H54 (cell line): ENCODE results near the gene DOCK4.

Source experiments
- DNase-seq: peaks from one replicate; pipeline ENCODE4 v3.0.0; 2011; ENCODE audit warnings: low spot score, mixed read lengths; ENCODE audit not compliant: insufficient read length
- FAIRE-seq: peaks from 3 replicates; lab custom pipeline; 2011; peaks lifted over from hg19 to GRCh38; lab: Jason Lieb, UNC
- POLR2A ChIP-seq: IDR thresholded peaks from 2 replicates; pipeline ENCODE4 v1.6.1; 2011; ENCODE audit warnings: low read depth, mild to moderate bottlenecking, low read length

The DOCK4 gene

GRCh38 chr7:111827863-111828504, 378.2 kb downstream of the DOCK4 start:
- DNase-seq (peak; percentile 12), FAIRE-seq (peak; percentile 23)
- no peak for TF ChIP-seq POLR2A

- DNase-seq (no peak), FAIRE-seq (no peak)
- no peak for TF ChIP-seq POLR2A
Measured at GRCh38 chr7:111825046-111825445, 381.2 kb downstream of the DOCK4 start.

- FAIRE-seq (no peak), DNase-seq (no peak)
- TF ChIP-seq POLR2A, result no peak
Measured at GRCh38 chr7:111823826-111824225, 382.4 kb downstream of the DOCK4 start.

- no peak for DNase-seq
- no peak for FAIRE-seq
- no peak for TF ChIP-seq POLR2A
Measured at GRCh38 chr7:111821046-111821445, 385.2 kb downstream of the DOCK4 start.

- DNase-seq (no peak), FAIRE-seq (no peak)
- no peak for TF ChIP-seq POLR2A
Measured at GRCh38 chr7:111820621-111821020, 385.6 kb downstream of the DOCK4 start.

- FAIRE-seq, result no peak
- no peak for TF ChIP-seq POLR2A
Measured at GRCh38 chr7:111820121-111820520, 386.1 kb downstream of the DOCK4 start.

GRCh38 chr7:111815354-111815753, 390.8 kb downstream of the DOCK4 start:
- TF ChIP-seq POLR2A, result no peak
- DNase-seq, result no peak
- FAIRE-seq, result no peak

More at GRCh38 chr7:111820121-111820520, 386.1 kb downstream of the DOCK4 start:
- no peak for DNase-seq

- FAIRE-seq (no peak), DNase-seq (no peak)
- TF ChIP-seq POLR2A, result no peak
Measured at GRCh38 chr7:111813306-111813705, 392.9 kb downstream of the DOCK4 start.

- DNase-seq (no peak), FAIRE-seq (no peak)
- no peak for TF ChIP-seq POLR2A
Measured at GRCh38 chr7:111806232-111806631, 400.0 kb downstream of the DOCK4 start.

- FAIRE-seq, result peak; percentile 20
- no peak for DNase-seq
- TF ChIP-seq POLR2A, result no peak
Measured at GRCh38 chr7:111803015-111803758, 403.0 kb downstream of the DOCK4 start.

GRCh38 chr7:111802194-111802772, 403.9 kb downstream of the DOCK4 start:
- FAIRE-seq, result no peak
- TF ChIP-seq POLR2A, result no peak
- DNase-seq, result no peak

GRCh38 chr7:111801277-111801676, 404.9 kb downstream of the DOCK4 start:
- no peak for FAIRE-seq
- no peak for DNase-seq
- TF ChIP-seq POLR2A, result no peak

- no peak for TF ChIP-seq POLR2A
- FAIRE-seq, result no peak
- DNase-seq, result no peak
Measured at GRCh38 chr7:111796671-111797070, 409.5 kb downstream of the DOCK4 start.

GRCh38 chr7:111789870-111790269, 416.3 kb downstream of the DOCK4 start:
- DNase-seq (no peak), FAIRE-seq (no peak)

GRCh38 chr7:111789048-111789320, 417.2 kb downstream of the DOCK4 start:
- TF ChIP-seq POLR2A, result no peak
- no peak for DNase-seq
- no peak for FAIRE-seq

More at GRCh38 chr7:111789870-111790269, 416.3 kb downstream of the DOCK4 start:
- TF ChIP-seq POLR2A, result no peak
